Thymus (tissue), 11 donors: ENCODE results near the gene HS2ST1. TPM values are rescaled to one million over a fixed set of nuclear protein-coding genes. Genes with fewer than 3 reads are reported as not detected.
A peak's percentile ranks its signal among the peaks of the same experiment; 100 is the strongest.

Experiments
- DNase-seq, 9 donors: peaks; one replicate each; pipeline ENCODE4 v3.0.0-alpha.2; 2013; ENCODE audit warnings: low spot score in 9 of 9, low read depth in 6 of 9, missing footprints in 1 of 9
- H3K27ac ChIP-seq, 2 donors: one replicate each; pipeline ENCODE4 v1.5.1; 2013; ENCODE audit warnings: control low read depth in 1 of 2, low read depth in 1 of 2, low read length in 1 of 2, mild to moderate bottlenecking in 1 of 2, moderate library complexity in 1 of 2
- H3K27me3 ChIP-seq, 2 donors: one replicate each; pipeline ENCODE4 v1.5.1; 2013; ENCODE audit warnings: low read length in 1 of 2; ENCODE audit not compliant: control insufficient read depth in 2 of 2, insufficient read depth in 1 of 2
- H3K36me3 ChIP-seq, 2 donors: one replicate each; pipeline ENCODE4 v1.5.1; 2013; ENCODE audit warnings: low read length in 1 of 2, mild to moderate bottlenecking in 1 of 2, moderate library complexity in 1 of 2; ENCODE audit not compliant: control insufficient read depth in 2 of 2, insufficient read depth in 2 of 2
- H3K4me1 ChIP-seq, 2 donors: one replicate each; pipeline ENCODE4 v1.5.1; 2013; ENCODE audit warnings: low read length in 2 of 2; ENCODE audit not compliant: control insufficient read depth in 2 of 2, insufficient read depth in 2 of 2
- H3K4me3 ChIP-seq, 2 donors: one replicate each; pipeline ENCODE4 v1.5.1; 2013; ENCODE audit warnings: low read length in 2 of 2, control low read depth in 1 of 2, mild to moderate bottlenecking in 1 of 2
- H3K9me3 ChIP-seq, 2 donors: one replicate each; pipeline ENCODE4 v1.5.1; 2013; ENCODE audit warnings: low read length in 1 of 2, mild to moderate bottlenecking in 1 of 2; ENCODE audit not compliant: control insufficient read depth in 2 of 2, insufficient read depth in 1 of 2
- WGBS: extraction: QIAGEN DNeasy Blood & Tissue Kit; methylation state at CpG from one replicate; pipeline ENCODE4 v1.1.7; 2013; 5-methylcytosine and 5-hydroxymethylcytosine counted together
- polyA plus RNA-seq: library from polyadenylated mRNA; stranded (reverse); fragments of 200-250 nt; gene quantifications from one replicate; pipeline ENCODE4 v1.2.3, GENCODE V29; 2013
- total RNA-seq: library from RNA; stranded (reverse); fragments of 120-200 nt; gene quantifications from one replicate; pipeline ENCODE4 v1.2.4, GENCODE V29; 2013
- donor health status: healthy.

The HS2ST1 gene
- total and polyA plus RNA-seq, 2 donors: 9.7 to 11.5 TPM

DNA sequence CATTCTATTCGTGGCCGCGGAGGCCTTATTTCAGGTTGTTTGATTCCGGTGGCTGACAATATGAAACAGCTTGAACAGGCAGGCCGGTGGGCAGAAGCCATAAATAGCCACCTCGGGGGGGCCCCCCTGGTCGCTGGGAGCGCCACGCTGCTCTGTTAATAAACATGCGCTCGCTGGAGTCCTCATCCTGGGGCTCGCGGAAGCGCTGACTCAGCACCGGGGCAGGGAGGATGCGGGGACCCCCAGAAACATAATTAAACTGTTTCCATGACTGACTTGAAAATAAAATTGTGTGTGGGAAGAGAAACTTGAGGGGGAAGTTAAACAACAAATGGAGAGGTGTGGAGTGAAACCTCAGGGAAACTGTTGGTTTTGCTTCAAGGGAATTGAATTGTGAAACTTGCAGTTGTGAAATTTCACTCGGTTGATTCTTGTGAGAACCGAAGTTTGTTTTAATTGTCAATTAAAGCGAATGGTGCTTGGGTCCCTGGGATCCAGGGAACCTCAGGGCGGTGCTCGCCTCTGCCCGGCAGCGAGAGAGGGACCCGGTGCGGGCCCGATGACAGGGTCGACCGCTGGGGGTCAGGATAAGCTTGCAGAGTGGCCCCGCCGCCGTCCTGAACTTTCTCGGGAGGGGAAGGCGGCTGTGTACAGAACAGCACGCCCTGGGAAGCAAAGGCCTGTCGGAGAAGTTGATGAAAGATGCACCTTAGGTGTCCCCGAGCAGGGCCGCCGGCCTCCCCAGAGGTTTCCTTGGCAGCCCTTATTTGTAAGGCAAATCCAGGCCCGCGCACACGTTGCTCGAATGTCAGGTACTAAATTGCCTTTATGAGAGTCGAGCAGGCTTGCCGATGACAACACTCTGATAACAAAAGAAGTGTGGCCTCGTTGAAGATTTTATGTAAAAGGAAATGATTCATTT lies 237.3 kb downstream of the HS2ST1 start:
- H3K36me3 ChIP-seq: no peaks in the 10 kb centered on the region
- H3K27ac ChIP-seq: no peak overlapping the region
- 3% methylated on average over 45 of the region's 45 CpGs for WGBS
- peak in 8 of 9 donors; percentile 9 to 71 (median 30) for DNase-seq
- H3K4me1 ChIP-seq: peaks cover 0 to 9% of the 10 kb centered on the region in 2 donors
- H3K9me3 ChIP-seq: no peaks in the 10 kb centered on the region
- H3K4me3 ChIP-seq: peak overlapping the region; percentile 24 to 39
- peaks cover 2 to 14% of the 10 kb centered on the region in 2 donors for H3K27me3 ChIP-seq

GRCh38 chr1:87154384-87154783 lies 239.9 kb downstream of the HS2ST1 start:
- Histone ChIP-seq H3K27ac (no peak overlapping the region), H3K36me3 (no peaks in the 10 kb centered on the region)

GRCh38 chr1:87155170-87155569 lies 240.7 kb downstream of the HS2ST1 start:
- no peak overlapping the region for H3K27ac ChIP-seq
- 93% methylated on average over 6 of the region's 6 CpGs for WGBS
- peaks cover 2 to 14% of the 10 kb centered on the region in 2 donors for H3K27me3 ChIP-seq
- H3K4me3 ChIP-seq: no peak overlapping the region
- no peaks in the 10 kb centered on the region for H3K36me3 ChIP-seq
- DNase-seq: no peak
- no peaks in the 10 kb centered on the region for H3K9me3 ChIP-seq
- peaks cover 0 to 9% of the 10 kb centered on the region in 2 donors for H3K4me1 ChIP-seq

More at GRCh38 chr1:87154384-87154783, 239.9 kb downstream of the HS2ST1 start:
- H3K27me3 ChIP-seq: peaks cover 2 to 14% of the 10 kb centered on the region in 2 donors
- DNase-seq: no peak
- H3K4me3 ChIP-seq: no peak overlapping the region
- WGBS: 94% methylated on average over 9 of the region's 9 CpGs
- H3K4me1 ChIP-seq: peaks cover 0 to 9% of the 10 kb centered on the region in 2 donors
- no peaks in the 10 kb centered on the region for H3K9me3 ChIP-seq

DNA sequence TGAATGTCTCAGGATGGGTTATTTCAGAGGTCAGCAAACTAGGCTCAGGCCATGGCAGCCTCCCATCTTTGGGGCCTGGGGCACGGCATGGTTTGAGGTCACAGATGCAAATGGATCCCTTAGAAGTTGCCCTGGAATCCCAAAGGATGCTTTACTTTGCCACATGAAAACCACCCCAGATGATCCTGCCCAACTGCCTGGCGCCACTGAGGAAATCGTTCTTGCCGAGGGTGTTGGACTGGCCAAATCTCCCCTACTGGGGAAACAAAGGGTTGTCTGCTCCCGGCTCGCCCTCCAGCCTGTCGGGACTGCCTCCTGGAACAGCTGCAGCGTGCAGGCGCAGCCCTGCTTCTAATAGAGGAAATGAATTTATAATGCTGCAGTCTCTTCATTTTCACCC lies 241.2 kb downstream of the HS2ST1 start:
- Histone ChIP-seq H3K4me3 (no peak overlapping the region), H3K36me3 (no peaks in the 10 kb centered on the region), H3K27me3 (peaks cover 2 to 14% of the 10 kb centered on the region in 2 donors), H3K4me1 (peaks cover 0 to 9% of the 10 kb centered on the region in 2 donors), H3K27ac (no peak overlapping the region), H3K9me3 (no peaks in the 10 kb centered on the region)
- no peak for DNase-seq
- 96% methylated on average over 9 of the region's 9 CpGs for WGBS

GRCh38 chr1:87156124-87156523 lies 241.7 kb downstream of the HS2ST1 start:
- Histone ChIP-seq H3K36me3 (no peaks in the 10 kb centered on the region), H3K9me3 (no peaks in the 10 kb centered on the region), H3K27me3 (peaks cover 0 to 10% of the 10 kb centered on the region in 2 donors), H3K4me1 (peaks cover 0 to 9% of the 10 kb centered on the region in 2 donors), H3K4me3 (no peak overlapping the region), H3K27ac (no peak overlapping the region)
- no peak for DNase-seq
- WGBS: 97% methylated on average over 6 of the region's 6 CpGs

DNA sequence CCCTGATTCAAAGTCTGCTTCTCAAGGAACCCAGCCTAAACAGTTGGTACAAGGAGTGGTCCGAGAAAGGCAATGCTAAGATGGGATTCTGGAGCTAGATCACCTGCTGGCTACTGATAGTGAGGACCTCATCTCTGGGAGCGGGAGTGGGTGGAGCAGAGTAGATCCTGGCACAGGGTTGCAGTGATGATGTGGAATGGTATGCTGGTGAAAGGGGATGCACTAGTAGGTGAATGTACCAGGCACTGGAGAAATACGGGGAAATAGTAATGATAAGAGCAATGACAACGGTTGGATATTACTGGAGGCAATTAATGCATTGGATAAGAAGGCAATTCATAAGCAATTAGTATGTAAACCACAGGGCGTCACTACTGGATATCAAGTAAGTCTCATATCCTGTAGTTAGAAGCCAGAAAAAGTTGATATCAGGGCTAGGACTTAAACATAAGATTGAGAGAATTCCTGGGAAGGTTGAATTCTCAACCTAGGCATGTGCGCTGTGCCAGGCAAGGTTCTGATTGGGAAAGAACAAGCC lies 245.0 kb downstream of the HS2ST1 start:
- no peaks in the 10 kb centered on the region for H3K4me1 ChIP-seq
- H3K9me3 ChIP-seq: no peaks in the 10 kb centered on the region
- no peaks in the 10 kb centered on the region for H3K27me3 ChIP-seq
- H3K27ac ChIP-seq: no peak overlapping the region
- DNase-seq: no peak
- 98% methylated on average over 6 of the region's 6 CpGs for WGBS
- no peak overlapping the region for H3K4me3 ChIP-seq
- no peaks in the 10 kb centered on the region for H3K36me3 ChIP-seq

Other genes with a start within 250 kb of the HS2ST1 start
- gene SH3GLB1, start 210.1 kb upstream of the HS2ST1 start, total RNA-seq: 24.2 TPM
- gene SH3GLB1, start 210.1 kb upstream of the HS2ST1 start, polyA plus RNA-seq: 33.6 TPM
- 209 TPM for gene SELENOF, start 509 bp upstream of the HS2ST1 start, total RNA-seq
- gene SELENOF, start 509 bp upstream of the HS2ST1 start, polyA plus RNA-seq: 183 TPM